ENCODE results near the gene EFTUD2. TPM values are rescaled to one million over a fixed set of nuclear protein-coding genes. Genes with fewer than 3 reads are reported as not detected.

The EFTUD2 gene
- total and polyA plus RNA-seq, 4 donors: 19.8 to 84.3 (median 33.3) TPM

DNA sequence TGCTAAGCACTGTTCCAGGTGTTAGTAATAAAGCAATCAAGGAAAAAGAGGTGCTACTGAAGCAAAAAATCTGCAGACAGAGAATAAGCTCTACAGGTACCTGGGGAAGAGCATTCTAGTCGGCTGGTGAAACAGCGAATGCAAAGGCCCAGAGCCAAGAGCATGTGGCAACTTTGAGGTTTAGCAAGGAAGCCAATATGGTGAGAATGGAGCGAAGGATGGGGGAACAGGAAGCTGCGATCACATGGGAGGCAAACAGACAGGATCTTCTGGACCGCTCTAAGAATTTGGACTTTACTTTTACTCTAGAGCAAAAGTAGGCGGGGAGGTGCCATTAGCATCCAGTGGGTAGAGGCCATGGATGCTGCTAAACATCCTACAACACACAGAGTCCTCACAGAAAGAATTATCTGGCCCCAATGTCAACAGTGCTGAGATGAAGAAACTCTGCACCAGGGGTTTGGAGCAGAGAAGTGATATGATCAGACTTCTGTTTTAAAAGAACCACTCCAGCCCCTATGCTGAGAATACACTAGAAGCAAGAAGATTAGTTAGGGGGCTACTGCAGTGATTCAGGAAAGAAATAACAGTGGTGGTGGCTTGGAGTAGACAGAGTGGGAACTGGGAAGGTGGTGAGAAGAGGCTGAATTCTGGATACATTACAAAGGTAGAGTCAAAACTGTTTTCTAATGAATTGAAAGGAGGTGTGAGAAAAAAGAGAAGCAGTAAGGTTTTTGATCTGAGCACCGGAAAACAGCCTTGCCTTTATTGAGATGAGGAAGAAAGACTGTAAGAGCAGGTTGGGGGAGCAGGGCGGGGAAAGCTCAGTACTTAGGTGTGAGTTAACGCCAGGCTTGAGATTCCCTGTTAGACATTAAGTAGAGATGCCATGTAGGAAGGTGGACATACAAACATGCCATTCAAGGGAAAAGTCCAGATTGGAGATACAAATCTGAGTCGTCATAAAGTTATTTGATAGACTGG is 11.0 kb downstream of the EFTUD2 start:
- Histone ChIP-seq H3K27ac (ENCODE audit: low read depth in 1 of 2, low read length in 2 of 2) (no peak overlapping the region), H3K9ac (ENCODE audit: low read depth in 1 of 2, low read length in 2 of 2) (no peak overlapping the region), H3K9me3 (ENCODE audit: control insufficient read depth in 4 of 4, low read length in 3 of 4) (no peaks in the 10 kb centered on the region), H3K4me3 (ENCODE audit: low read depth in 1 of 3, low read length in 3 of 3) (no peak overlapping the region), H3K27me3 (ENCODE audit: control insufficient read depth in 4 of 4, insufficient read depth in 4 of 4, low read length in 3 of 4) (no peaks in the 10 kb centered on the region), H3K4me1 (ENCODE audit: control insufficient read depth in 4 of 4, insufficient read depth in 4 of 4, low read length in 3 of 4) (peaks cover 0 to 6% (median 3%) of the 10 kb centered on the region in 4 donors), H3K36me3 (ENCODE audit: control insufficient read depth in 4 of 4, insufficient read depth in 3 of 4, low read depth in 1 of 4, low read length in 3 of 4) (peaks cover 4 to 40% (median 19%) of the 10 kb centered on the region in 4 donors)
- WGBS: 80% methylated on average over 10 of the region's 10 CpGs
- no peak for DNase-seq (ENCODE audit: low spot score)
- TF ChIP-seq EGR1 (IDR thresholded peaks at IDR 0.05; ENCODE audit: low read depth in 2 of 2): no peak
- TF ChIP-seq, protein P1, sequence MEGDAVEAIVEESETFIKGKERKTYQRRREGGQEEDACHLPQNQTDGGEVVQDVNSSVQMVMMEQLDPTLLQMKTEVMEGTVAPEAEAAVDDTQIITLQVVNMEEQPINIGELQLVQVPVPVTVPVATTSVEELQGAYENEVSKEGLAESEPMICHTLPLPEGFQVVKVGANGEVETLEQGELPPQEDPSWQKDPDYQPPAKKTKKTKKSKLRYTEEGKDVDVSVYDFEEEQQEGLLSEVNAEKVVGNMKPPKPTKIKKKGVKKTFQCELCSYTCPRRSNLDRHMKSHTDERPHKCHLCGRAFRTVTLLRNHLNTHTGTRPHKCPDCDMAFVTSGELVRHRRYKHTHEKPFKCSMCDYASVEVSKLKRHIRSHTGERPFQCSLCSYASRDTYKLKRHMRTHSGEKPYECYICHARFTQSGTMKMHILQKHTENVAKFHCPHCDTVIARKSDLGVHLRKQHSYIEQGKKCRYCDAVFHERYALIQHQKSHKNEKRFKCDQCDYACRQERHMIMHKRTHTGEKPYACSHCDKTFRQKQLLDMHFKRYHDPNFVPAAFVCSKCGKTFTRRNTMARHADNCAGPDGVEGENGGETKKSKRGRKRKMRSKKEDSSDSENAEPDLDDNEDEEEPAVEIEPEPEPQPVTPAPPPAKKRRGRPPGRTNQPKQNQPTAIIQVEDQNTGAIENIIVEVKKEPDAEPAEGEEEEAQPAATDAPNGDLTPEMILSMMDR (IDR thresholded peaks at IDR 0.05; ENCODE audit: low read depth, low read length, missing input control): no peak

DNA sequence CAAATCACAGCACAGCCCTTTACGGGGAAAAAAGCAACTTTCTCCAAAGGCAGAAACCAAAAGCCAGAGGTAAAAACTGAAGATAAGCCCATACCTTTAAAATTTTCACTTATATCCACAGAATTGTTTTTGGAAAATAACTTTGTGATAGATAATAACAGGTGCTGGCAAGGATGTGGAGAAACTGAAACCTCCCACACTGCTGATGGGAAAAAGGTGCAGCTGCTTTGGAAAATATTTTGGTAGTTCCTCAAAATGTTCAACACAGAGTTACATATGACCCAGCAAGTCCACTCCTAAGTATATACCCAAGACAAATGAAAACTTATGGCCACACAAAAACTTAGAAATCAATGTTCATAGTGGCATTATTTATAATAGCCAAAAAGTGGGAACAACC is 12.2 kb downstream of the EFTUD2 start:
- peaks cover 0 to 6% (median 3%) of the 10 kb centered on the region in 4 donors for H3K4me1 ChIP-seq (ENCODE audit: control insufficient read depth in 4 of 4, insufficient read depth in 4 of 4, low read length in 3 of 4)

DNA sequence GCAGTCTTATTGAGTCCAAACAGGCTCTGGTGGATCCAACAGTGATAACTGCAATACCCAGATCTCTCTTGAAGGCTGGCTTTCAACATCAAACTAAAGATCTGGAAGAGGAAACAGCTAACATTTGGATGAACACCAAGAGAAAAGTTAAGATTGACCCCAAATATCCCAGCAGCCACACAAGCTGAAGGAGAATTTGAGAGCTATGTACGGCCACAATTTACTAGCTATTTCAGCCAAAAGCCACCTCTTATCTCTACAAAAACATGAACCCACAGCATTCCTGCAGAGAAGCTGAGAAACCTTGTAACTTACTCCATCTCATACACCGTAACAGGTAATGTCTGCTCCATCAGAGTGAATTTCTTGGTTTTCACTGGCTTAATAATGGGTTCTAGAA is 14.3 kb downstream of the EFTUD2 start:
- DNase-seq (ENCODE audit: low spot score): no peak
- TF ChIP-seq HNF4A (conservative IDR thresholded peaks at IDR 0.05) (no peak), RXRA (IDR thresholded peaks at IDR 0.05) (no peak), YY1 (IDR thresholded peaks at IDR 0.05) (no peak), FOXA2 (IDR thresholded peaks at IDR 0.05) (no peak), NR2F2 (IDR thresholded peaks at IDR 0.05) (no peak), FOXA1 (IDR thresholded peaks at IDR 0.05) (no peak), GABPA (IDR thresholded peaks at IDR 0.05 in 1 of 2, conservative IDR thresholded peaks at IDR 0.05 in 1 of 2) (no peak), JUND (IDR thresholded peaks at IDR 0.05) (no peak), EGR1 (IDR thresholded peaks at IDR 0.05; ENCODE audit: low read depth in 2 of 2) (no peak), HNF4G (IDR thresholded peaks at IDR 0.05) (no peak)
- TF ChIP-seq, protein P1 (IDR thresholded peaks at IDR 0.05; ENCODE audit: low read depth, low read length, missing input control): no peak
- TF ChIP-seq, protein P2, sequence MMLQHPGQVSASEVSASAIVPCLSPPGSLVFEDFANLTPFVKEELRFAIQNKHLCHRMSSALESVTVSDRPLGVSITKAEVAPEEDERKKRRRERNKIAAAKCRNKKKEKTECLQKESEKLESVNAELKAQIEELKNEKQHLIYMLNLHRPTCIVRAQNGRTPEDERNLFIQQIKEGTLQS (IDR thresholded peaks at IDR 0.05): no peak
- TF ChIP-seq, protein P3, sequence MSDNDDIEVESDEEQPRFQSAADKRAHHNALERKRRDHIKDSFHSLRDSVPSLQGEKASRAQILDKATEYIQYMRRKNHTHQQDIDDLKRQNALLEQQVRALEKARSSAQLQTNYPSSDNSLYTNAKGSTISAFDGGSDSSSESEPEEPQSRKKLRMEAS (IDR thresholded peaks at IDR 0.05): no peak
- TF ChIP-seq, protein P4, sequence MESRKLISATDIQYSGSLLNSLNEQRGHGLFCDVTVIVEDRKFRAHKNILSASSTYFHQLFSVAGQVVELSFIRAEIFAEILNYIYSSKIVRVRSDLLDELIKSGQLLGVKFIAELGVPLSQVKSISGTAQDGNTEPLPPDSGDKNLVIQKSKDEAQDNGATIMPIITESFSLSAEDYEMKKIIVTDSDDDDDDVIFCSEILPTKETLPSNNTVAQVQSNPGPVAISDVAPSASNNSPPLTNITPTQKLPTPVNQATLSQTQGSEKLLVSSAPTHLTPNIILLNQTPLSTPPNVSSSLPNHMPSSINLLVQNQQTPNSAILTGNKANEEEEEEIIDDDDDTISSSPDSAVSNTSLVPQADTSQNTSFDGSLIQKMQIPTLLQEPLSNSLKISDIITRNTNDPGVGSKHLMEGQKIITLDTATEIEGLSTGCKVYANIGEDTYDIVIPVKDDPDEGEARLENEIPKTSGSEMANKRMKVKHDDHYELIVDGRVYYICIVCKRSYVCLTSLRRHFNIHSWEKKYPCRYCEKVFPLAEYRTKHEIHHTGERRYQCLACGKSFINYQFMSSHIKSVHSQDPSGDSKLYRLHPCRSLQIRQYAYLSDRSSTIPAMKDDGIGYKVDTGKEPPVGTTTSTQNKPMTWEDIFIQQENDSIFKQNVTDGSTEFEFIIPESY (IDR thresholded peaks at IDR 0.05): no peak
- H3K9me3 ChIP-seq (ENCODE audit: control insufficient read depth in 4 of 4, low read length in 3 of 4): no peaks in the 10 kb centered on the region
- H3K36me3 ChIP-seq (ENCODE audit: control insufficient read depth in 4 of 4, insufficient read depth in 3 of 4, low read depth in 1 of 4, low read length in 3 of 4): peaks cover 7 to 59% (median 36%) of the 10 kb centered on the region in 4 donors
- H3K9ac ChIP-seq (ENCODE audit: low read depth in 1 of 2, low read length in 2 of 2): no peak overlapping the region
- 97% methylated on average over 2 of the region's 2 CpGs for WGBS
- peaks cover 0 to 6% (median 3%) of the 10 kb centered on the region in 4 donors for H3K4me1 ChIP-seq (ENCODE audit: control insufficient read depth in 4 of 4, insufficient read depth in 4 of 4, low read length in 3 of 4)
- H3K27ac ChIP-seq (ENCODE audit: low read depth in 1 of 2, low read length in 2 of 2): no peak overlapping the region
- H3K27me3 ChIP-seq (ENCODE audit: control insufficient read depth in 4 of 4, insufficient read depth in 4 of 4, low read length in 3 of 4): no peaks in the 10 kb centered on the region
- no peak overlapping the region for H3K4me3 ChIP-seq (ENCODE audit: low read depth in 1 of 3, low read length in 3 of 3)

More for the DNA sequence above, 12.2 kb downstream of the EFTUD2 start:
- WGBS: 99% methylated on average over 1 of the region's 1 CpG
- Histone ChIP-seq H3K9ac (ENCODE audit: low read depth in 1 of 2, low read length in 2 of 2) (no peak overlapping the region), H3K9me3 (ENCODE audit: control insufficient read depth in 4 of 4, low read length in 3 of 4) (no peaks in the 10 kb centered on the region), H3K36me3 (ENCODE audit: control insufficient read depth in 4 of 4, insufficient read depth in 3 of 4, low read depth in 1 of 4, low read length in 3 of 4) (peaks cover 7 to 46% (median 27%) of the 10 kb centered on the region in 4 donors), H3K27me3 (ENCODE audit: control insufficient read depth in 4 of 4, insufficient read depth in 4 of 4, low read length in 3 of 4) (no peaks in the 10 kb centered on the region), H3K27ac (ENCODE audit: low read depth in 1 of 2, low read length in 2 of 2) (no peak overlapping the region), H3K4me3 (ENCODE audit: low read depth in 1 of 3, low read length in 3 of 3) (no peak overlapping the region)
- TF ChIP-seq, protein P1 (IDR thresholded peaks at IDR 0.05; ENCODE audit: low read depth, low read length, missing input control): no peak
- TF ChIP-seq RXRA (IDR thresholded peaks at IDR 0.05): no peak
- DNase-seq (ENCODE audit: low spot score): no peak

All from liver (tissue), 9 donors.